GM18507 (cell line): Measurements from ENCODE around the gene CIC.

Experiments used
- DNase-seq: peaks from one replicate; pipeline ENCODE4 v3.0.0; 2011; ENCODE audit warnings: low read depth; ENCODE audit not compliant: insufficient read length; ENCODE audit errors: extremely low spot score
- FAIRE-seq: peaks from 2 replicates; lab custom pipeline; 2011; peaks lifted over from hg19 to GRCh38; lab: Jason Lieb, UNC

Gene CIC

GRCh38 chr19:42285541-42285941 lies 16.5 kb downstream of the CIC start:
- FAIRE-seq: peak; percentile 81

DNA sequence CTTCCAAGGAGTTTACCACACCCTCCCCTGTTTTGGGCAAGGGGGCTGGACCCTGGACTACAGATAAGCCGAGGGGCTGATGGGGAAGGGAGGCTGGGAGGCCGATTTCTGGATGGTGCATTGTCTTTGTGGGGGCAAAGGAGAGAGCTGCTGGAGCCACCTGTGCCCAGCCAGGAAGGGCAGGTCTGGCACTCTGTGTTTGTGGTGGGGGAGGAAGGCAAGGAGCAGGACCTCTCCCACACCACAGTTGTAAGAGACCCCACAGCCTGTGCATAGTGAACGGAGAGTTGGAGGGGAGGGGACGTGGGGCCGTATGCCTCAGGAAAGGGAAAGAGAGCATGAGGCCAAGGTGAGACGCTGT lies 16.9 kb downstream of the CIC start:
- no peak for DNase-seq
- FAIRE-seq: no peak

More at GRCh38 chr19:42285541-42285941, 16.5 kb downstream of the CIC start:
- no peak for DNase-seq

GRCh38 chr19:42286349-42287016 lies 17.4 kb downstream of the CIC start:
- FAIRE-seq (peak; percentile 46), DNase-seq (no peak)

DNA sequence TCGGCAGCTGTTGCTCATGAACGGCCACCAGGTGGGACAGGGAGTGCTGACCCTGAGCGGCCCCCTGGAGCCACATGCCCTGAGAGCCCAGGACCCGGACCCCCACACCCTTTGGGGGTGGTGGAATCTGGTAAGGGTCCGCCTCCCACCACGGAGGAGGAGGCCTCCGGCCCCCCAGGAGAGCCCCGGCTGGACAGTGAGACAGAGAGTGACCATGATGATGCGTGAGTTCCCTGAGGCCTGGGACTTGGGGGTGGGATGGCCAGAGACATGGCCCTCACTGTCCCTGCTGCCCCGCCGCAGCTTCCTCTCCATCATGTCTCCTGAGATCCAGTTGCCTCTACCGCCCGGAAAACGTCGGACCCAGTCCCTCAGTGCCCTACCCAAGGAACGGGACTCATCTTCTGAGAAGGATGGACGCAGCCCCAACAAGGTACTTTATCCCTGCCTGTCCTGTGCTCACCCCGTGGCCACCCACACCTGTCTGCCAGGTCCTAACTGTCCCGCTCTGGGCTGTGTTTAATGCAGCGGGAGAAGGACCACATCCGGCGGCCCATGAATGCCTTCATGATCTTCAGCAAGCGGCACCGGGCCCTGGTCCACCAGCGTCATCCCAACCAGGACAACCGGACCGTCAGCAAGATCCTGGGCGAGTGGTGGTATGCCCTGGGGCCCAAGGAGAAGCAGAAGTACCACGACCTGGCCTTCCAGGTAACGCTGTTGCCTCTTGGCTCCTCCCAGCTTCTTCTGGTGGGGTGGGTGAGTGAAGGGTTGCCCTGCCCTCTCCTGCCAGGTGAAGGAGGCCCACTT lies 18.2 kb downstream of the CIC start:
- FAIRE-seq (no peak), DNase-seq (no peak)

- DNase-seq (no peak), FAIRE-seq (no peak)
Observed at GRCh38 chr19:42287827-42288107, 18.7 kb downstream of the CIC start.

- no peak for DNase-seq
- no peak for FAIRE-seq
Observed at GRCh38 chr19:42288387-42288786, 19.3 kb downstream of the CIC start.

- FAIRE-seq: no peak
- no peak for DNase-seq
Observed at GRCh38 chr19:42288881-42289555, 20.0 kb downstream of the CIC start.

DNA sequence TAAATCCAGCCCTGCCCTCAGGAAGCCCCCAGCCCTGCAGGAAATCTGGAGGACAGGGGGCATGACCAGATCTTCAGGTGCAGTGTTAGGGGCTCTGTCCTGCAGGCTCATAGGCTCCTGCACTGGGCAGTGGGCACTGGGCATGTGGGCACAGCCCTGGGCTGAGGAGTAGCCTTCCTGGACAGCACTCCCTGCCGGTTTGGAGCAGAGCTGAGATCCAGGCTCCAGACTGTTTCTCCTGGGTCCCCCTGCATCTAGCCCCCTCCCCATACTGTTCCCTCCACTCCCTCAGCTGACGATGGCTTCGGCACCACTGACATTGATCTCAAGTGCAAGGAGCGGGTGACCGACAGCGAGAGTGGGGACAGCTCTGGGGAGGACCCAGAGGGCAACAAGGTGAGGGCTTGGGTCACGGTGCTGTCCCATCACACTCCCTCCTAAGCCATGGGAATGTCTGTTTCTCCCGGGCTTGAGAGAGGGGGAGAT lies 20.5 kb downstream of the CIC start:
- FAIRE-seq: no peak
- no peak for DNase-seq

GRCh38 chr19:42290136-42290522 lies 21.1 kb downstream of the CIC start:
- FAIRE-seq (no peak), DNase-seq (no peak)

DNA sequence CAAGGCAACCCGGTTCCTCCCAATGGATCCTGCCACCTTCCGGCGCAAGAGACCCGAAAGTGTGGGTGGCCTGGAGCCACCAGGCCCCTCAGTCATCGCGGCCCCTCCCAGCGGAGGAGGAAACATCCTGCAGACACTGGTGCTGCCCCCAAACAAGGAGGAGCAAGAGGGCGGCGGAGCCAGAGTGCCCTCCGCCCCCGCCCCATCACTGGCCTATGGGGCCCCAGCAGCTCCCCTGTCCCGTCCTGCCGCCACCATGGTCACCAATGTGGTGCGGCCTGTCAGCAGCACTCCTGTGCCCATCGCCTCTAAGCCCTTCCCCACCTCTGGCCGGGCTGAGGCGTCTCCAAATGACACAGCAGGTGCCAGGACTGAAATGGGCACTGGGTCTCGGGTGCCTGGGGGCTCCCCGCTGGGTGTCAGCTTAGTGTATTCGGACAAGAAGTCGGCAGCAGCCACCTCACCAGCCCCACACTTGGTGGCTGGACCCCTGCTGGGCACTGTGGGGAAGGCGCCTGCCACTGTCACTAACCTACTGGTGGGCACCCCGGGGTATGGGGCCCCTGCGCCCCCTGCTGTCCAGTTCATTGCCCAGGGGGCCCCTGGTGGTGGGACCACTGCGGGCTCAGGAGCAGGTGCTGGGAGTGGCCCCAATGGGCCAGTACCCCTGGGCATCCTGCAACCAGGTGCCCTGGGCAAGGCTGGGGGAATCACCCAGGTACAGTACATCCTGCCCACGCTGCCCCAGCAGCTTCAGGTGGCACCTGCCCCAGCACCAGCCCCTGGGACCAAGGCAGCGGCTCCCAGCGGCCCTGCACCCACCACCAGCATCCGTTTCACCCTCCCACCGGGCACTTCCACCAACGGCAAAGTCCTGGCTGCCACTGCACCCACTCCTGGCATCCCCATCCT lies 21.7 kb downstream of the CIC start:
- DNase-seq (no peak), FAIRE-seq (no peak)

DNA sequence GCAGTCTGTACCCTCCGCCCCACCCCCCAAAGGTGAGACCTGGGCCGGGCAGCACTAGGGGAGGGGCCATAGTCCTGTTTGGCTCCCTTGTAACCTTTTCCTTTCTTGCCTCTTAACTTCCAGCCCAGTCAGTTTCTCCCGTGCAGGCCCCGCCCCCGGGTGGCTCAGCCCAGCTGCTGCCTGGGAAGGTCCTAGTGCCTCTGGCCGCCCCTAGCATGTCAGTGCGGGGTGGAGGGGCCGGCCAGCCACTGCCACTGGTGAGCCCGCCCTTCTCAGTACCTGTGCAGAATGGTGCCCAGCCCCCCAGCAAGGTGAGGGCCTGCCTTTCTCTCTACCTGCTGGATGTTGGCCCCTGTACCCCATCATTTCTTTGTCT lies 22.4 kb downstream of the CIC start:
- no peak for DNase-seq
- no peak for FAIRE-seq

GRCh38 chr19:42292042-42292960 lies 23.2 kb downstream of the CIC start:
- no peak for DNase-seq
- FAIRE-seq: no peak

DNA sequence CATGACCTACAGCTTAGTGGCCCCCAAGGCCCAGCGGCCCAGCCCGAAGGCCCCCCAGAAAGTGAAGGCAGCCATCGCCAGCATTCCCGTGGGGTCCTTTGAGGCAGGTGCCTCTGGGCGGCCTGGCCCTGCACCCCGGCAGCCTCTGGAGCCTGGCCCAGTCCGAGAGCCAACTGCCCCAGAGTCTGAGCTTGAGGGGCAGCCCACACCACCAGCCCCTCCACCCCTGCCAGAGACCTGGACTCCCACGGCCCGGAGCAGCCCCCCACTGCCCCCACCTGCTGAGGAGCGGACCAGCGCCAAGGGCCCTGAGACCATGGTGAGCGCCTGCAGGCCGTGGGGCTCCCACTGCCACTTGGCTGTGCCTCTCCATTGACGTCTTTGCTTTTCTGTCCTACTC lies 23.9 kb downstream of the CIC start:
- DNase-seq (no peak), FAIRE-seq (no peak)

DNA sequence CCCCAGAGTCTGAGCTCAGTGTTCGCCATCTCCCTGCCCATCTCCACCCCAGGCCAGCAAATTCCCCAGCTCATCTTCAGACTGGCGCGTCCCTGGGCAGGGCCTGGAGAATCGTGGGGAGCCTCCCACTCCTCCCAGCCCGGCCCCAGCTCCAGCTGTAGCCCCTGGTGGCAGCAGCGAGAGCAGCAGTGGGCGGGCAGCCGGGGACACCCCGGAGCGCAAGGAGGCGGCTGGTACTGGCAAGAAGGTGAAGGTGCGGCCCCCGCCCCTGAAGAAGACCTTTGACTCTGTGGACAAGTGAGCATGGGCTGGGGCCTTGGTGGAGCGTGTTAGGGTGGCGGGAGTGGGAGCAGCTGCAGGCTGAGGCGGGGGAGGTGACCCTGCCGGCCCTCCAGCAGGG lies 24.5 kb downstream of the CIC start:
- no peak for FAIRE-seq

DNA sequence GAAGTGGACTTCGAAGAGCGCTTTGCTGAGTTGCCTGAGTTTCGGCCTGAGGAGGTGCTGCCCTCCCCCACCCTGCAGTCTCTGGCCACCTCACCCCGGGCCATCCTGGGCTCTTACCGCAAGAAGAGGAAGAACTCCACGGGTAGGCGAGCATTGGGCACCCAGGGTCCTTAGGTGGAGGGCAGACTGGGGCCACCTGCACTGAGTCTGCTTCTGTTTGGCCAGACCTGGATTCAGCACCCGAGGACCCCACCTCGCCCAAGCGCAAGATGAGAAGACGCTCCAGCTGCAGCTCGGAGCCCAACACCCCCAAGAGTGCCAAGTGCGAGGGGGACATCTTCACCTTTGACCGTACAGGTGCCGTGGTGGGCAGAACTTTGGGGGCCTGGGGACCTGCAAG lies 24.9 kb downstream of the CIC start:
- DNase-seq (no peak), FAIRE-seq (no peak)

More for the DNA sequence above, 24.5 kb downstream of the CIC start:
- no peak for DNase-seq

DNA sequence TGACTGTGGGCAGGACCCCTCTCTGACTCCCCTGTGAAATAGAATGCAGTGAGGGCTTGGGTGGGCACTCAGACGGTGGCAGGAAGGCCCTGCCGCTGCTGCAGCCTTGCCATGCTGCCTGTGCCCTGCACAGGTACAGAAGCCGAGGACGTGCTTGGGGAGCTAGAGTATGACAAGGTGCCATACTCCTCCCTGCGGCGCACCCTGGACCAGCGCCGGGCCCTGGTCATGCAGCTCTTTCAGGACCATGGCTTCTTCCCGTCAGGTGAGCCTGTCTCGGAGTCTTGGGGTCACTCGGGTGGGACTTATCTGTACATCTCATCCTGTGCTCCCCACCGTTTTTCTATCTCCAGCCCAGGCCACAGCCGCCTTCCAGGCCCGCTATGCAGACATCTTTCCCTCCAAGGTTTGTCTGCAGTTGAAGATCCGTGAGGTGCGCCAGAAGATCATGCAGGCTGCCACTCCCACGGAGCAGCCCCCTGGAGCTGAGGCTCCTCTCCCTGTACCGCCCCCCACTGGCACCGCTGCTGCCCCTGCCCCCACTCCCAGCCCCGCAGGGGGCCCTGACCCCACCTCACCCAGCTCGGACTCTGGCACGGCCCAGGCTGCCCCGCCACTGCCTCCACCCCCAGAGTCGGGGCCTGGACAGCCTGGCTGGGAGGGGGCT lies 25.6 kb downstream of the CIC start:
- FAIRE-seq (no peak), DNase-seq (no peak)

DNA sequence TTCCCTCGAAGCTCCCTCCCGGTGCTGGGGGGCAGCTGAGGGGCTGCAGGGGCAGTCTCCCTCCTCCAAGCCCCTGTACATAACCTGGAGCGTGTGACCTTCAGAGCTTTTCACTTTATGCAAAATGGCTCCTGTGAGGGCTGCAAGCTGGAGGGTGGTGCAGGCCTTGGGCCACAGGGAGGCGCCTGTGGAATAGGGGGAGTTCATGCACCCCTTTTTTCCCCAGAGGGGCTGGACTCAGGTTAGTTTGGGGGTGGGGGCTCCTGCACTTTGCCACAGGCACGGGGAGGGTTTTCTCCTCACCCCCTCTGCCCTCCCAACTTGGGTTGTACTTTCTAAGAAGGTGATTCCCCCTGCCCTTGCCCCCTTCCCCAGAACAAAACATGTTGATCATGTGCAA lies 26.3 kb downstream of the CIC start:
- no peak for FAIRE-seq
- DNase-seq: no peak

DNA sequence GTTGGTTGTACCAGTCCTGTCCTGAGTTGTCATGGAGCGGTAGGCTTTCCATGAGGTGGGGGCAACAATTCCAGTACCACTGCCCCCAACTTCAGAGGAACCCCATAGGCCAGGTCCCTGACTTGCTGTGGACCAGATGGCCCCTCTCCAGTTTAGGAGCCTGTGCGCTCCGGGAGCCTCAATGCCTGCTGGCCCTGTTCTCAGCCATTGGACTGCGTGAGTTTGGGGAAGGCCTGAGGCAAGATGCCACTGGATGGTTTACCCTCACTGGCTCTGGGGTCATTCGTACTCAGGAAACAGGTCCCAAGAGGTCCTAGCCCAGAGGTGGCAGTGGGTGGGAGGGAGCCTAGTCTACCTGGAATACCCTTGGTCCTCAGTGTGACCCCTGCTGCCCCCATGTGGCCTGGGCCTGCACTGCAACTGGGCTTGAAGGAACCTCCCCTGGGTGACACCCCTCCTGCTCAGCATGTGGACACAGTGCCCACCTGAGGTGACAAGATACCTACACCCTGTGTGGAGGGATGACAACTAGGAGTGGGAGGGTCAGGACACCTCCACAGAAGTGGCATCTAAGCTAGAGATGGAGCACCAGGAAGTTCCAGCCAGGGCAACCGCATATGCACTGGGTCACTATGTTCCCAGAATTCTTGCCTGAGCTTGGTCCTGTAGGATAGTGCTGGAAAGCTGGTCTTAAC lies 26.9 kb downstream of the CIC start:
- FAIRE-seq (peak; percentile 87), DNase-seq (peak; percentile 65)
